Uterus (tissue), 4 donors: Measurements from ENCODE around the gene ARMH1. TPM values are rescaled to one million over a fixed set of nuclear protein-coding genes. Genes with fewer than 3 reads are reported as not detected.

Experiments
- DNase-seq, 2 donors: peaks; one replicate each; pipeline ENCODE4 v3.0.0-alpha.2; 2019 to 2020
- H3K27ac ChIP-seq, 2 donors: fragments of 200-600 bp; sonication (generic); 1 replicate in 1 of 2; 2 replicates in 1 of 2; pipeline ENCODE4 v1.5.1; 2016 to 2018
- H3K27me3 ChIP-seq, 2 donors: fragments of 200-600 bp; sonication (generic); one replicate each; pipeline ENCODE4 v1.5.1; 2018 to 2019; ENCODE audit warnings: control low read depth in 1 of 2
- H3K36me3 ChIP-seq, 2 donors: fragments of 200-600 bp; sonication (generic); one replicate each; pipeline ENCODE4 v1.5.1; 2019; ENCODE audit warnings: control low read depth in 1 of 2
- H3K4me1 ChIP-seq, 2 donors: fragments of 200-600 bp; sonication (generic); one replicate each; pipeline ENCODE4 v1.5.1; 2018 to 2019; ENCODE audit warnings: control low read depth in 1 of 2
- H3K4me3 ChIP-seq, 2 donors: fragments of 200-600 bp; sonication (generic); 1 replicate in 1 of 2; 2 replicates in 1 of 2; pipeline ENCODE4 v1.5.1; 2018 to 2019; ENCODE audit warnings: mild to moderate bottlenecking in 1 of 2
- H3K9me3 ChIP-seq, 2 donors: fragments of 200-600 bp; sonication (generic); one replicate each; pipeline ENCODE4 v1.5.1; 2019; ENCODE audit warnings: control low read depth in 1 of 2
- CTCF ChIP-seq, 4 experiments: fragments of 200-600 bp in 2 of 4; fragments of 450-650 bp in 2 of 4; sonication (generic) in 2 of 4; IDR thresholded peaks; one replicate each; pipeline ENCODE4 v1.5.1; 2016 to 2019; ENCODE audit warnings: antibody characterized with exemption in 4 of 4, mild to moderate bottlenecking in 2 of 4, moderate library complexity in 1 of 4
- POLR2A ChIP-seq, 2 donors: fragments of 450-650 bp; IDR thresholded peaks; one replicate each; pipeline ENCODE4 v1.6.1; 2016; ENCODE audit warnings: antibody characterized with exemption in 2 of 2, mild to moderate bottlenecking in 1 of 2, moderate library complexity in 1 of 2
- intact Hi-C: fragments of 100-400 bp; cut with DNase I; formaldehyde crosslinking; loops from one replicate; pipeline ENCODE4 v1.15.1; 2023; ENCODE audit warnings: low total_unique reads
- total RNA-seq, 4 donors: library from RNA; depleted of rRNA in 3 of 4; stranded (reverse); fragments of >200 nt in 3 of 4; gene quantifications; one replicate each; pipeline versions ENCODE4 v1.1.0 to v1.2.4, GENCODE V29; 2014 to 2023
- donor health status: DM: yes; HTN: yes; CAD: no.

Gene ARMH1
- total RNA-seq: 1 to 10 TPM in 3 of 4 donors, not detected in 1; 2.7 to 7.7 (median 5.2) TPM

DNA sequence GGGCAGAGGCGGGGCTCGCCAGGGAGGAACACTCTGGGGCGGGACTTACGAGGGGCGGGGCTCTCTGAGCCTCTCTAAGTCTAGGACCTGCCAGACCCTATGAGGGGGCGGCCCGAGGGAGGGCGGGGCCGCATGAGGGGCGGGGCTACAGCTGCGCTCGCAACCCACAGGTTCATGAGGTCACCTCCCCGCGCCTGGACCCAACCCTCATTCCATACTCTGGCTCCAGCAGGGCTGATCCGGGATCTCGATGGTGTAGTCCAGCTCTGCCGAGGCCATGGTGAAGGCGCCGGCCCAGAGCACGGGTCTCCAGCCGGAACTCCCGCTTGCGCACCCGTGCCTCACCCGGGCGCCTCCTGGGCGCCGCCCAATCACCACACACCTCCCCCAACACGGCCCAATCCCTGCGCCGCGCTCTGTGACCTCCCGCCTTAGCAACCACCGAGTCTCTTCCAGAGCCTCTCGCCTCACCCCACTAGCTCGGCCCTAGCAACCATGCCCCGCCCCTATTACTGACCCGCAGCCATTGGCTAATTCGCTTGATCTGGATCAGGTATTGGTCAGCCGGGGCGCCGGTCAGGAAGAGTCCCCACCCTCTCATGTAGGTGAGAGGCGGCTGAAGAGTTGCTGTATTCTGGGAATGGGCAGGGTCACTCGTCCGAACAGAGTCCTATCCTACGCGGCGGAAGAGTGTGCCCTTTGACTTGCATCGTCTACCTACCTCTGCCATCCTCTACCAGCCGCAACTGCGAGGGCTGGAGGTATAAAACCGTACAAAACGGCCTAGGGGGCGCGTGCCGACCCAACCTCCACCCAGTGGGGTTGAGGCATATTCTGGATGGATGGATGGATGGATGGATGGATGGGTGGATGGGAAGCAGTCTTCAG is at the start of gene ARMH1, which contains the start of gene TMEM53:
Gene ARMH1, plus strand, starts transcription at position 602 of the 888 bp plus-strand sequence. CDS start 14,984 bp downstream, outside the sequence.
Gene TMEM53, minus strand, starts transcription at position 369 of the 888 bp plus-strand sequence. Its CDS starts 90 bp downstream, at position 279.
- H3K4me1 ChIP-seq: no peaks in the 10 kb centered on the region

GRCh38 chr1:44625348-44625747 is 49.2 kb upstream of the ARMH1 start:
- intact Hi-C loops: no loop called here
- no peak for DNase-seq
- no peaks in the 10 kb centered on the region for H3K36me3 ChIP-seq
- H3K4me1 ChIP-seq: no peaks in the 10 kb centered on the region
- TF ChIP-seq POLR2A (IDR thresholded peaks at IDR 0.05): no peak
- TF ChIP-seq CTCF (IDR thresholded peaks at IDR 0.05): no peak
- H3K9me3 ChIP-seq: no peaks in the 10 kb centered on the region
- H3K27ac ChIP-seq: peak overlapping the region in 1 of 2 donors; percentile 25
- no peaks in the 10 kb centered on the region for H3K27me3 ChIP-seq
- no peak overlapping the region for H3K4me3 ChIP-seq

More for the DNA sequence above, at the start of gene ARMH1, which contains the start of gene TMEM53:
- intact Hi-C loops: no loop called here
- Histone ChIP-seq H3K9me3 (no peaks in the 10 kb centered on the region), H3K27ac (peak within 1 kb of the TSS; percentile 96 to 97), H3K27me3 (no peaks in the 10 kb centered on the region), H3K36me3 (no peaks in the 10 kb centered on the region), H3K4me3 (peak within 1 kb of the TSS; percentile 64 to 88)
- DNase-seq: peak; percentile 99 to 100
- TF ChIP-seq POLR2A (IDR thresholded peaks at IDR 0.05): peak; percentile 42 to 75
- no peak for TF ChIP-seq CTCF (IDR thresholded peaks at IDR 0.05)

DNA sequence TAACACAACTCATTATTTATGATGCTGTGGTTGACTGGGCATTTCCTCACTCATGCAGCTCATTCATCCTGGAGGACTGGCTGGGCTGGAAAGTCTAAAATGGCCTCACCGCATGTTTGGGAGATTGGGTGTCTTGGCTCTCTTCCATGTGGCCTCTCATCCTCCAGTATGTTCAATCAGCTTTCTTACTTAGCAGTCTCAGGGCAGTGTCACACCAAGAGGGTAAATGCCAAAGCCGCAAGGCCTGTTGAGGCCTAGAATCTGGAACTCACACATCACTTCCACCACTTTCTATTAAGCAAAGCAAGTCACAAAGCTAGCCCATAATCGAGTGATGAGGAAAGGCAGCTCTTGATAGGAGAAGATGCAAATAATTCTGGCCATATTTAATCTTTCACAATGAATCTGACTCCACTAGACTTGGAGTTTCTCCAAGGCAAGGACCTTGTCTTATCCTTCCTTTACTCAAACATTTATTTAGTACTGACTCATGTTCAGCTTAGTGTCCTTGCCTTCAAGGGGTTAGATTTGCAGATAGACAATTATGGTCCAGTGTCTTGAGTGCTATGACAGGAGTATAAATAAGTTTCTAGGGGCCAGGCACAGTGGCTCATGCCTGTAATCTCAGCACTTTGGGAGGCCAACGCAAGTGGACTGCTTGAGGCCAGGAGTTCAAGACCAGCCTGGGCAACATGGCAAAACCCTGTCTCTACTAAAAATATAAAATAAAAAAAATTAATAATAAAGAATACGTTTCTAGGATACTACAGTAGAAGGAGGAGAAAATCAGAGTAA is 45.4 kb upstream of the ARMH1 start:
- no peak overlapping the region for H3K4me3 ChIP-seq
- intact Hi-C loops: no loop called here
- no peaks in the 10 kb centered on the region for H3K36me3 ChIP-seq
- H3K27me3 ChIP-seq: no peaks in the 10 kb centered on the region
- no peak for DNase-seq
- no peak overlapping the region for H3K27ac ChIP-seq
- TF ChIP-seq POLR2A (IDR thresholded peaks at IDR 0.05): no peak
- TF ChIP-seq CTCF (IDR thresholded peaks at IDR 0.05): no peak
- no peaks in the 10 kb centered on the region for H3K9me3 ChIP-seq
- peaks cover 0 to 4% of the 10 kb centered on the region in 2 donors for H3K4me1 ChIP-seq

DNA sequence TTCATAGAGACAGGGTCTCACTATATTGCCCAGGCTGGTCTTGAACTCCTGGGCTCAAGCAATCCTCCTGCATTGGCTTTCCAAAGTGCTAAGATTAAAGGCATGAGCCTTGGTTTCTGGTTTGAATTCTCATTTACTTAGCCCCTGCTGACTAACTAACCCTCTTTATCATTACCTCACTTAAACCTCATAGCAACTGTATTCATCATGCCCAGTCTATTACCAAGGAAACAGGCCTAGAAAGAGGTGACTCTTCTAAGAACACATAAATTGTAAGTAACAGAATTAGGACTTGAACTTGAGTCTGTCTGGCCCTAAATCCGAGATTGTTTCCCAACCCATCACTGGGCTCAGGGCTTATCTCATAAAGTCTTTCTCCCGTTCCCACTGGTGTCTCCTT is 44.4 kb upstream of the ARMH1 start:
- Histone ChIP-seq H3K4me3 (no peak overlapping the region), H3K4me1 (peaks cover 0 to 6% of the 10 kb centered on the region in 2 donors), H3K9me3 (no peaks in the 10 kb centered on the region), H3K27ac (no peak overlapping the region), H3K27me3 (no peaks in the 10 kb centered on the region), H3K36me3 (no peaks in the 10 kb centered on the region)
- DNase-seq: no peak
- TF ChIP-seq CTCF (IDR thresholded peaks at IDR 0.05) (no peak), POLR2A (IDR thresholded peaks at IDR 0.05) (no peak)
- intact Hi-C loops: no loop called here
